ENCODE measurements around the gene MCRS1.

- TF ChIP-seq POLR2AphosphoS5 (IDR thresholded peaks at IDR 0.05): no peak
- TF ChIP-seq CTCF (IDR thresholded peaks at IDR 0.05): no peak
Observed at GRCh38 chr12:49548481-49548821, 19.5 kb downstream of the MCRS1 start.

All from gastroesophageal sphincter (tissue), 3 donors.